B cell (primary cell): ENCODE results near the gene ARRB1. TPM values are rescaled to one million over a fixed set of nuclear protein-coding genes. Genes with fewer than 3 reads are reported as not detected.

Source experiments
- ATAC-seq: fragments of 200-7000 bp; cut with Tn5 transposase; one replicate; pipeline ENCODE4 v1.10.0; 2021; ENCODE audit warnings: low read depth, mild to moderate bottlenecking, moderate number of reproducible peaks, moderate library complexity
- CTCF ChIA-PET: fragments of 350-600 bp; sonication (Branson Sonifier 250); formaldehyde crosslinking; loops from one replicate; lab custom pipeline; 2021; ENCODE audit warnings: antibody characterized with exemption, inconsistent platforms; lab: Charles Lee
- POLR2A ChIA-PET: fragments of 350-600 bp; sonication (Branson Sonifier 250); formaldehyde crosslinking; loops from one replicate; lab custom pipeline; 2021; ENCODE audit warnings: antibody characterized with exemption; lab: Charles Lee
- DNase-seq: peaks from one replicate; pipeline ENCODE4 v3.0.0; 2013
- H2AFZ ChIP-seq: 2 replicates; pipeline ENCODE4 v1.6.1; 2012; ENCODE audit warnings: mild to moderate bottlenecking, low read depth, low read length; ENCODE audit not compliant: insufficient read depth, poor library complexity, severe bottlenecking
- H3K27ac ChIP-seq, 2 donors: 1 replicate in 1 of 2; 2 replicates in 1 of 2; pipeline ENCODE4 v1.5.1; 2012 to 2013; ENCODE audit warnings: low read length in 2 of 2, mild to moderate bottlenecking in 2 of 2, moderate library complexity in 1 of 2
- H3K27me3 ChIP-seq, 4 experiments: fragments of 200-600 bp in 1 of 4; sonication (generic) in 1 of 4; replicated peaks in 1 of 4; 1 replicate in 2 of 4; 2 replicates in 2 of 4; pipeline versions ENCODE4 v1.6.1 to v1.7.0; 2013 to 2016; ENCODE audit warnings: low read length in 3 of 4, mild to moderate bottlenecking in 2 of 4, mixed read lengths in 1 of 4, moderate library complexity in 1 of 4; ENCODE audit not compliant: insufficient read depth in 4 of 4, control insufficient read depth in 3 of 4; ENCODE audit errors: control extremely low read depth in 1 of 4
- H3K36me3 ChIP-seq, 2 experiments: replicated peaks in 1 of 2; 1 replicate in 1 of 2; 2 replicates in 1 of 2; pipeline versions ENCODE4 v1.6.1 to v1.7.1; 2013; ENCODE audit warnings: low read length in 1 of 2; ENCODE audit not compliant: insufficient read depth in 2 of 2, control insufficient read depth in 1 of 2; ENCODE audit errors: control extremely low read depth in 1 of 2, extremely low read depth in 1 of 2
- H3K4me1 ChIP-seq, 2 donors: fragments of 200-600 bp in 1 of 2; sonication (generic) in 1 of 2; 1 replicate in 1 of 2; 2 replicates in 1 of 2; pipeline versions ENCODE4 v1.5.1 to v1.6.1; 2013 to 2017; ENCODE audit warnings: low read length in 2 of 2; ENCODE audit not compliant: control insufficient read depth in 2 of 2, insufficient read depth in 2 of 2
- H3K4me2 ChIP-seq: replicated peaks from 2 replicates; pipeline ENCODE3; 2012; ENCODE audit warnings: mild to moderate bottlenecking, low read depth, low read length; ENCODE audit not compliant: poor library complexity, severe bottlenecking
- H3K4me3 ChIP-seq, 5 experiments: fragments of 200-600 bp in 1 of 5; sonication (generic) in 1 of 5; 1 replicate in 3 of 5; 2 replicates in 2 of 5; pipeline versions ENCODE4 v1.5.1 to v1.7.0; 2011 to 2016; ENCODE audit warnings: low read length in 4 of 5, mild to moderate bottlenecking in 4 of 5, low read depth in 2 of 5, control low read depth in 1 of 5, moderate library complexity in 1 of 5; ENCODE audit not compliant: insufficient read depth in 1 of 5; ENCODE audit errors: control extremely low read depth in 1 of 5, extremely low read depth in 1 of 5
- H3K79me2 ChIP-seq: fragments of 200-600 bp; sonication (generic); one replicate; pipeline ENCODE4 v1.6.0; 2016; ENCODE audit warnings: low read length; ENCODE audit not compliant: control insufficient read depth, insufficient read depth
- H3K9ac ChIP-seq: fragments of 200-600 bp; sonication (generic); 2 replicates; pipeline ENCODE4 v1.6.1; 2017; ENCODE audit warnings: mild to moderate bottlenecking, low read length, moderate library complexity
- H3K9me3 ChIP-seq, 3 donors: one replicate each; pipeline versions ENCODE4 v1.6.1 to v1.7.1; 2013; ENCODE audit warnings: low read length in 2 of 3; ENCODE audit not compliant: control insufficient read depth in 2 of 3, insufficient read depth in 1 of 3; ENCODE audit errors: control extremely low read depth in 1 of 3
- H4K20me1 ChIP-seq: 2 replicates; pipeline ENCODE4 v1.6.0; 2012; ENCODE audit warnings: mild to moderate bottlenecking, low read length; ENCODE audit not compliant: insufficient read depth, control insufficient read depth, poor library complexity, severe bottlenecking
- H3K27ac Mint-ChIP-seq: one replicate; pipeline ENCODE4 v1.8.0; 2021; ENCODE audit warnings: mixed read lengths
- H3K27me3 Mint-ChIP-seq: one replicate; pipeline ENCODE4 v1.8.0; 2021; ENCODE audit warnings: mixed read lengths
- H3K4me1 Mint-ChIP-seq: one replicate; pipeline ENCODE4 v1.8.0; 2021; ENCODE audit warnings: mixed read lengths
- H3K4me3 Mint-ChIP-seq: one replicate; pipeline ENCODE4 v1.8.0; 2021; ENCODE audit warnings: mixed read lengths
- H3K9me3 Mint-ChIP-seq: one replicate; pipeline ENCODE4 v1.8.0; 2022; ENCODE audit warnings: mixed read lengths; ENCODE audit not compliant: insufficient read depth
- EZH2 ChIP-seq: IDR thresholded peaks from 2 replicates; pipeline ENCODE4 v1.6.1; 2012; ENCODE audit warnings: borderline replicate concordance, low read depth, mild to moderate bottlenecking, moderate library complexity, low read length; ENCODE audit not compliant: insufficient read depth, poor library complexity, severe bottlenecking
- WGBS: methylation state at CpG from one replicate; pipeline ENCODE4 v1.1.5; 2013; ENCODE audit warnings: missing lambda C conversion rate; ENCODE audit not compliant: insufficient coverage; 5-methylcytosine and 5-hydroxymethylcytosine counted together
- intact Hi-C: fragments of 100-400 bp; cut with micrococcal nuclease; formaldehyde crosslinking; loops from one replicate; pipeline ENCODE4 v1.10.0; 2022
- polyA plus RNA-seq: library from polyadenylated mRNA; depleted of rRNA; stranded (reverse); fragments of >200 nt; gene quantifications from 2 replicates; pipeline ENCODE4 v1.2.3, GENCODE V29; 2012
- total RNA-seq, 2 donors: library from RNA; stranded (reverse); fragments of 120-200 nt in 1 of 2; gene quantifications; 1 replicate in 1 of 2; 2 replicates in 1 of 2; pipeline versions ENCODE4 v1.2.3 to v1.2.4, GENCODE V29; 2013 to 2022
- TF ChIP-seq, protein P1 (sequence below): fragments of 200-600 bp; IDR thresholded peaks from one replicate; pipeline ENCODE4 v1.8.0; 2022; ENCODE audit warnings: antibody characterized with exemption, mild to moderate bottlenecking

The ARRB1 gene
- total and polyA plus RNA-seq, 2 donors (not counting 1 experiment from before 2014, with no cell fraction given), result 1.0 to 1.9 TPM

DNA sequence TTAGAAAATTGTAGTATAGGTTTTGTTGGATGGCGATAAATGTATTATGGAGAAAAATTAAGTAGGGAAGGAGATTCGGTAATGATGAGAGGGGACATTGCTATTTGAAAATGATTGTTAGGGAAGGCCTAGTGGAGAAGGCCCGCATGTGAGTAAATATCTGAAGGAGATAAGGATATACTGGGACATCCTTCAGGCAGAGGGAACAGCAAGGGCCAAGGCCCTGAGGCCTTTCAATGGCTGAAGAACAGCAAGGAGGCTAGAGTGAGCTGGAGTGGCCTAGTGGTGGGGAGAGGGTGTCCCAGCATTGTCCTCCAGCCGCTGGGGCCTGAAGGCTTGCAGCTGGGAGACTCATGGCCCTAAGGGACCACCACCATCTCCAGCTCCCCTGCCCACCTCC, 23.2 kb upstream of the ARRB1 start:
- Mint-ChIP-seq H3K4me1 (peaks cover 6% of the 10 kb centered on the region), H3K27ac (no peak overlapping the region), H3K9me3 (no peaks in the 10 kb centered on the region), H3K4me3 (no peak overlapping the region), H3K27me3 (peaks cover 7% of the 10 kb centered on the region)
- H3K27me3 ChIP-seq, result no peaks in the 10 kb centered on the region
- H3K9me3 ChIP-seq, result no peaks in the 10 kb centered on the region
- intact Hi-C loops, result no loop called here
- H4K20me1 ChIP-seq, result no peaks in the 10 kb centered on the region
- H3K9ac ChIP-seq, result no peak overlapping the region
- H3K4me3 ChIP-seq, result no peak overlapping the region
- ChIA-PET CTCF (interaction anchor here (1.1 to 1.2 kb wide), 2 partner anchors 92 to 104 kb away, joined by 3 to 5 read pairs; no protein-coding TSS in a partner anchor), POLR2A (interaction anchor here (0.6 kb wide), 1 partner anchor 14 kb away, joined by 4 read pairs; no protein-coding TSS in a partner anchor)
- DNase-seq, result no peak
- no peak overlapping the region for H3K4me2 ChIP-seq
- H3K79me2 ChIP-seq, result no peaks in the 10 kb centered on the region
- no peaks in the 10 kb centered on the region for H3K36me3 ChIP-seq
- no peak overlapping the region for H2AFZ ChIP-seq
- ATAC-seq, result no peak
- no peak overlapping the region for H3K27ac ChIP-seq
- H3K4me1 ChIP-seq, result peaks cover 0 to 4% of the 10 kb centered on the region in 2 donors
- 96% methylated on average over 4 of the region's 4 CpGs for WGBS
- no peak for TF ChIP-seq EZH2
- TF ChIP-seq, protein P1, sequence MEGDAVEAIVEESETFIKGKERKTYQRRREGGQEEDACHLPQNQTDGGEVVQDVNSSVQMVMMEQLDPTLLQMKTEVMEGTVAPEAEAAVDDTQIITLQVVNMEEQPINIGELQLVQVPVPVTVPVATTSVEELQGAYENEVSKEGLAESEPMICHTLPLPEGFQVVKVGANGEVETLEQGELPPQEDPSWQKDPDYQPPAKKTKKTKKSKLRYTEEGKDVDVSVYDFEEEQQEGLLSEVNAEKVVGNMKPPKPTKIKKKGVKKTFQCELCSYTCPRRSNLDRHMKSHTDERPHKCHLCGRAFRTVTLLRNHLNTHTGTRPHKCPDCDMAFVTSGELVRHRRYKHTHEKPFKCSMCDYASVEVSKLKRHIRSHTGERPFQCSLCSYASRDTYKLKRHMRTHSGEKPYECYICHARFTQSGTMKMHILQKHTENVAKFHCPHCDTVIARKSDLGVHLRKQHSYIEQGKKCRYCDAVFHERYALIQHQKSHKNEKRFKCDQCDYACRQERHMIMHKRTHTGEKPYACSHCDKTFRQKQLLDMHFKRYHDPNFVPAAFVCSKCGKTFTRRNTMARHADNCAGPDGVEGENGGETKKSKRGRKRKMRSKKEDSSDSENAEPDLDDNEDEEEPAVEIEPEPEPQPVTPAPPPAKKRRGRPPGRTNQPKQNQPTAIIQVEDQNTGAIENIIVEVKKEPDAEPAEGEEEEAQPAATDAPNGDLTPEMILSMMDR, result no peak

DNA sequence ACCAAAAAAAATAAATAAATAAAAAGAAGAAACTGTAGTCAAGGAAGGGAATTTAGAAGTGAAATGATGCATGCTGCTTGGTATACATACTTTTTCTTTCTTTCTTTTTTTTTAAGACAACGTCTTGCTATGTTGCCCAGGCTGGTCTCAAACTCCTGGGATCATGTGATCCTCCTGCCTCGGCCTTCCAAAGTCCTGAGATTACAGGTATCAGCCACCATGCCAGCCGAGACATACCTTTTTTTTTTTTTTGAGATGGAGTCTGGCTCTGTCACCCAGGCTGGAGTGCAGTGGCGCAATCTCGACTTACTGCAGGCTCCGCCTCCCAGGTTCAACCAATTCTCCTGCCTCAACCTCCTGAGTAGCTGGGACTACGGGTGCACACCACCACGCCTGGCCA, 21.7 kb upstream of the ARRB1 start:
- ATAC-seq, result no peak
- no peak overlapping the region for H3K4me3 Mint-ChIP-seq
- DNase-seq, result no peak
- no peaks in the 10 kb centered on the region for H4K20me1 ChIP-seq
- peaks cover 0 to 3% (median 0%) of the 10 kb centered on the region in 4 experiments for H3K27me3 ChIP-seq
- H3K9me3 Mint-ChIP-seq, result no peaks in the 10 kb centered on the region
- intact Hi-C loops, result no loop called here
- WGBS, result 80% methylated on average over 3 of the region's 8 CpGs
- H2AFZ ChIP-seq, result no peak overlapping the region
- H3K79me2 ChIP-seq, result no peaks in the 10 kb centered on the region
- peaks cover 7% of the 10 kb centered on the region for H3K27me3 Mint-ChIP-seq
- no peak overlapping the region for H3K4me3 ChIP-seq
- no peak overlapping the region for H3K27ac Mint-ChIP-seq
- no peaks in the 10 kb centered on the region for H3K36me3 ChIP-seq
- peaks cover 0 to 11% (median 5%) of the 10 kb centered on the region in 3 donors for H3K9me3 ChIP-seq
- H3K27ac ChIP-seq, result no peak overlapping the region
- H3K9ac ChIP-seq, result no peak overlapping the region
- CTCF ChIA-PET, result no interaction called here
- H3K4me1 ChIP-seq, result peaks cover 0 to 5% of the 10 kb centered on the region in 2 donors
- TF ChIP-seq, protein P1, result no peak
- TF ChIP-seq EZH2, result no peak
- no peak overlapping the region for H3K4me2 ChIP-seq
- peaks cover 7% of the 10 kb centered on the region for H3K4me1 Mint-ChIP-seq
- POLR2A ChIA-PET, result no interaction called here
